HUDEP-2 (cell line): ENCODE results near the gene RIPOR2.
A peak's percentile ranks its signal among the peaks of the same experiment; 100 is the strongest.

ENCODE experiments used
- DNase-seq, 76 experiments: peaks; one replicate each; lab custom pipeline; 2025; ENCODE audit not compliant: unreplicated experiment in 76 of 76; lab: John Stamatoyannopoulos, UW

RIPOR2 gene

DNA sequence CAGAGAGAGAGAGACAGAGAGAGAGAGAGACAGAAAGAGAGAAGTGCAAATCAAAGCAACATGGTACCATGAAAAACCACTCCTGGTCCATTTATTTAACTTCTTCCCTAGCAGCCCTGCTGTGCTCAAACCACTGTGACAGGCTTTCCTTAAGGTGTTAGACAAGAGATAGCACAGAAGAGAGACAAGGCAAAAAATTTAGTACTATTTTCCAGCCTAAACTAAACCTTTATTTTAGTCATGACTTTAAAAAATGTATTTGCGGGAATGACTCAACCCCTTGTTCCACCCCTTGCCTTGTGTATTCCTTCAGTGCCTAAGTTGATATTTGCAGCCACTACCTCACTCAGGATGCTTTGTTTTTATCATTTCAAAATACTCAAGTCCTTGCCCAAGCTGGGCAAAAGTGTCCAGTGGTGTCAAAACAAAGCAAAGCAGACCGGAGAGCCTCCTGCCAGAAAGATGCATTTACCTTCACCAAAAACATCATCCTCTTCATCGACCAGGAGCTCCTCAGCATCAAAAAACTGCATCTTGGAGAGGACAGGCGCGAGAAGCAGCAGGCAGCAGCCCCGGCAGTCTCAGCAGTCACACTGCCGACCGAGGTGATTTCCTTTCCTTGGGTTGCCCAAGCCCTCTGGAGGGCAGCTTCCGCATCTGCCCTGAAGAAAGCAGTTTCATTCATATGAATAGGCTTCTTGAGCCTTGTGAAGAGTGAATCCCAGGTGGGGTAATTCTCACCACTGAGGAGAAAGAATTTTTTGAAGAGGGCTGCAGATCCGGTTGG is at the start of gene RIPOR2:
Gene RIPOR2 (minus strand): TSS at position 595 of the 787 bp plus-strand sequence. CDS start 62 bp downstream, at position 533.
- peak in 1 of 76 experiments; percentile 11 for DNase-seq

GRCh38 chr6:24985323-24985722 is 49.6 kb upstream of the RIPOR2 start:
- no peak for DNase-seq

- DNase-seq, result no peak
Observed at GRCh38 chr6:24982231-24982630, 46.5 kb upstream of the RIPOR2 start.

DNA sequence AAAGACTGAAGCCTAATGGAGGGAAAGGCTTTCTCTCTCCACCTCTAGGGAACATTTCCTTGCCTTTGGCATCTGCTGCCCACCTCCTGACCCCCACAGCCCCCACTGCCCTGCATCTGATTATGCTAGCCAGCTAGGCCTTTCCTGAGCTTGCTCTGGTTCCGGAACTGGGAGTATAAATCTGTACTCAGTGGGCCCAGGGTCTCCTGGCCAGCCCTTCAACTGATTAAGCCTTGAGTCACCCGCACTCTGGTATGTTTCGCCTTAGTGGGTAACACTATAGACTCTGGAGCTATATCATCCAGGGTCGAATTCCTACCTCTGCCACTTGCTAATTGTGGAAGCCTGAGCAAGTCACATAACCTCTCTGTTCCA is 45.6 kb upstream of the RIPOR2 start:
- DNase-seq, result no peak

DNA sequence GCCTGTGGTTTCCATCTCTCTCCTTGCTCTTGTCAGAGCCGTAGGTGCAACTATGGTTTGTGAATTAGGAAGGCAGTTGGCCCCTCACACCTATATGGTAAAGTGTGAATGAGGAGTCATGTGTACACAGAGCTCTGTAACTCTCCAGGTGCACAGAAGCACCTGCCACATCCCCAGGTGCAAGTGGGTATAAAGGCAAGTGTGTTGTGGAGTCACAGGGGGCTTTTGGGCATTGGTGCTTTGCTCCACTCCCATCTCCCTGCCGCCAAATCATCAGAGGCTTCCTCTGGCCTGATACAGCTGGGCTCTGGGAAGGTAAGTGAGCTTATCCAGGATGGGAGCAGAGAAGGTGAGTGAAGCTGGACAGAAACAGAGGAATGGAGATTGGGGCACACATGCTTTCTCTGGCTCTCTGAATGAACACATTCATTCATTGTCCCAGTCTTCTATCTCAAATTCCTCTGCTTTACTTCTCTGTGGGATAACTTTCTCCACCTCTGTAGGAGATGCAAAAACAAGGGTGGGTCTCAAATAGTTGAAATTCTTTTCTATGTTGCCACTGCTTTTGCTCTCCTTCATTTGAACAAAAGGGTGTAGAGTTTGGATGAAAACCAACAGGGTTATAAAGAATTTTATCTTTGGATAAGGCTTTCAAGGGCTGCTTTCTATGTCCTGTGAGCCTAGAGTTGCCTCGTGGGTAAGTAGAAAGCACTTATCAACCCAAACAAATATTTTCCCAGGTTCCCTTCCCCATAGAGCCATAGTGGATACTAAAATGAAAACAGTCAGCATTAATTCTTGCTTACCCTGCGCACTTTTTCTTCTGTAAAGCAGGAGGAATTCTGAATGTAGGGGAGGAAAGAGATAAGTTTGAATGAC is 45.0 kb upstream of the RIPOR2 start:
- DNase-seq, result no peak

GRCh38 chr6:24979176-24979575 is 43.4 kb upstream of the RIPOR2 start:
- no peak for DNase-seq

DNA sequence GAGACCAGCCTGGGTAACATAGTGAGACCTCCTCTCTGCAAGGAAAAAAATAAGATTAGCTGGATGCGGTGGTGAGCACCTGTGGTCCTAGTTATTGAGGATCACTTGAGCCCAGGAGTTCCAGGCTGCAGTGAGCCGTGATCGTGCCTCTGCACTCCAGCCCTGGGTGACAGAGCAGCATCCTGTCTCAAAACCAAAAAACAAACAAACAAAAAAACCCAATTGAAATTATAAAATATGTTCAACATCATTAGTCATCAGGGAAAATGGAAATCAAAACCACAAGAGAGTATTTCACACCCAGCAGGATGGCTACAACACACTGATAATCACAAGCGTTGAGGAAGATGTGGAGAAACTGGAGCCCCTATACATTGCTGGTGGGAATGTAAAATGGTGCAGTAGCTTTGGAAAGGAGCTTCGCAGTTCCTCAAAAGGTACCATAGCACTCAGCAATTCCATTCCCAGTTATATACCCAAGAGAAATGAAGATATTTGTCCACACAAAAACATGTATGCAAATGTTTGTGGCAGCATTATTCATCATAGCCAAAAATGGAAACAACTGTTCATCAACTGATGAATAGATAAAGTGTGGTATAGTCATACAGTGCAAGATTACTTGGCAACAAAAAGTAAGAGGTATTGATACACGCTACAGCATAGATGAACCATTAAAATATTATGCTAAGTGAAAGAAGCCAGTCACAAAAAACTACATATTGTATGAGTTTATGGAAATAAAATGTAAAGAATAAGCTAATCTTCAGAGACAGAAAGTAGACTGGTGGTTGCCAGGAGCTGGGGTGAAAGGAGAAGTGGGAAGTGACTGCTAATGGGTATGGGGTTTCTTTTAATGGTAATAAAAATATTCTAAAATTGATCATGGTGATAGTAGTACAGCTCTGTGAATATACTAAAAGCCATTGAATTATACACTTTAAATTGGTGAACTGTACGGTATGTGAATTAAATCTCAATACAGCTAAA is 38.7 kb upstream of the RIPOR2 start:
- DNase-seq, result peak in 2 of 76 experiments; percentile 11 to 27

DNA sequence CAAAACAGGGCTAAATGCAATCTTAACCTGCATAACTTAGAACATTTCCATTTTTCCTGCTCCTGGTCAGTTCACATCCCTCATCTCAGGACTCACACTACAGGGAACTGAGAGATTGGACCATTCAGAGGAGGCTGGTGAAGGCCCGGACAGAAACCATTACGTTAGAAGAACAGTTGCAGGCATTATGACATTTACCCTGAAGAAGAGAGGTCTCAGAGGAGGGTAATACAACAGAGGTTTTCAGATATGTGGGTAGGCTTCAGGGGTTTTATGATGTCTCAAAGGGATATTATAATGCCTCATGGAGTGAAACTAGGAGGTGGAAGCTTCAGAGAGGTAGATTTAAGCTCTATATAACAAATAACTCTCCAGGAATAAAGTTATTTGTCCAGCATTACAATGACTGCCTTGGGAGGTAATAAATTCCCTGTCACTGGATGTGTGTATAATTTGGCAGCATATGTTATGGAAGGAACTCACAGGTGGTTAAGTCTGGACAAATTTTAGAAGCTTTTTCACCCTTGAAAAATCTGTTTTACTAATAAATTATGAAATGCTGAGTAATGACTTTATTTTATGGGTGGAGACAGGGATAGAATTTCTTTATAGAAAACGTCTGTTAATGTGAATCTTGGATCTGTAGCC is 36.7 kb upstream of the RIPOR2 start:
- no peak for DNase-seq

DNA sequence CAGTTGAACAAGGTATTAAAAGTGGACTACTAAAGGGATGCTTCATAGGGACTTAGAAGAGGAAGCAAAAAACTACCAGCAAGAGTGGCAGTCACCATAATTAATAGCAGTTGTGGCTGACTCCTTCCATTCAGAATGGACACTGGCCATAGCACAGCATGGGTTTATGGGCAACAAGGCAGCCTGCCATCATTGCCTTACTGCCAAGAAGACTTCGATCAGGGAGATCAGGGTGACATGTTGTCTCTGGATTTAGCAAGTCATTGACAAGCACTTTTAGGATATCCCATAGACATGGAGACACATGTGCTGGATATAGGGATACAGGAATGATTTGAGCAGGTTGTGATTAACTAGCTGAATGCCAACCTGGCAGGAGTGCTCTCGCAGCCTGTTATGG is 35.3 kb upstream of the RIPOR2 start:
- DNase-seq, result no peak

DNA sequence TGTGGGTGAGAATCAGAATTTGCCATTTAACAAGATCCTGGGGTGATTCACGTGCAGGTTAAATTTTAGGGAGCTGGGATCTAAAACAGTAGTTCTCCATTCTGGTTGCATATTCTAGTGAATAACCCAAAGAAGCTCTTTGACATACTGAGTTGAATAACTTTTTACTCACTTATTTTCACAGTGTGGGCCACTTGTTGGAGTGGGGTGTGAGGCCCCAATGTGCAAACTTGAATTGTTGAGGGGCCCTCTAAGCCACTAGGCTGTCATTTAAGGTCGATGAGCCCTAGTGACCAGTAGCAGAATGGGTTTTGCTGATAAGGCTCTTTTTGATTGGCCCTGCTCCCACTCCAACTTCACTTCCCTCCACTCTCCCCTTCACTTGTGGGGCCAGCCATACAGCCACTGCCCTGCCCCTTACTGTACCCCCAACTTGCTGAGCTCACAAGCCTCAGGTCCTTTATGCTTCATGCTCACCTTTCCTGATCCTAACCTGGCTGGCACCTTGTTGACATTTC is 33.6 kb upstream of the RIPOR2 start:
- no peak for DNase-seq

DNA sequence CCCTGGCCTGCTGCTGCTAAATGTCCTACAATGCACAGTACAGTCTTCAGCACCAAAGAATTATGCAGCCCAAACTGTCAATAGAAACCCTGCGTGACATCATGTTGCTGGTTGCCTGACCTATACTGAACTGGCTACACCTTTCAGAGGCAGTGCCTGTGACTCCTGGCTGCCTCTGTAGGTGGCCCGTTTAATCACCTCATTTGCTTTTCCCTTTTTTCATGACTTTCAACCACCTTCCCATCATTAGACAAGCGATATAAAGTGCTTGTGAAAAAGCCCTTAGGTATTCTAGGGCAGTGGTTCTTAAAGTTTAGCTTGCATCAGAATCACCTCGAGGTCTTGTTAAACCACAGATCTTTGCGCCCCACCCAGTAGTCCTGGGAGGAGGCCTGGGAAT is 33.0 kb upstream of the RIPOR2 start:
- DNase-seq, result no peak

DNA sequence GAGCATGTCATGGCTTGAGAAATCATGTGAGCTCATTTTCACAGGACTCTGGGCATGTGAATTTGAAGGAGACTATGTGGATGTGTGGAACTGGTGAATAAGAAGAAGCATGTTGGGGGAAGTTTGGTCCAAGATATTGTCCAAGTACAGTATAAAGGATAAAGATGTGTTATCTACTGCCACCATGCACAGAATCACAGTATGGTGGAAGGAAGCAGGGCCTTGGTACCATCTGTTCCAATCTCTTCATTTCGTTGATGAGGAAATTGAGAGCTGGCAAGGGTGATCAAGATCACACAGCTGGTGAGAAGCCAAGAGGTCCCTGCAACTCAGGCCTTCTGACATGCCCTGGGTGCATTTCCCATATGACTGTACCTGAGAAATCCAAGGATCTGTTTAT is 31.5 kb upstream of the RIPOR2 start:
- DNase-seq, result peak in 1 of 76 experiments; percentile 5

- no peak for DNase-seq
Observed at GRCh38 chr6:24966381-24966780, 30.6 kb upstream of the RIPOR2 start.

- DNase-seq, result no peak
Observed at GRCh38 chr6:24963887-24964570, 28.3 kb upstream of the RIPOR2 start.

GRCh38 chr6:24963339-24963738 is 27.6 kb upstream of the RIPOR2 start:
- no peak for DNase-seq

DNA sequence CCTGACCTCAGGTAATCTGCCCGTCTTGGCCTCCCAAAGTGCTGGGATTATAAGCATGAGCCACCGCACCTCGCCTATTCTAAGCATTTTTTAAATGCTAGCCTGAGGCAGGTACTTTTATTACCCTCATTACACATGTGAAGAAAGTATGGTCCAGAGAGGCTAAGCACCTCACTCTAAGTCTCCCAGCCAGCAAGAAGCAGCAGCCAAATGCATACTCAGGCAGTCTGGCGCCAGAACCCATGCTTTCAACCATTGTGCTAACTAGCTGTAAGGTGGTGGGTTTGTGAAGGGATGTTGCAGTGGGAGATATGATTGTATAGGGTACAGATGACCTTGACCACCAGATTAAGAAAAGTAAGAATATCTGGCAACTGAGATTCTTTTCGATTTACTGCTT is 26.1 kb upstream of the RIPOR2 start:
- DNase-seq, result no peak

DNA sequence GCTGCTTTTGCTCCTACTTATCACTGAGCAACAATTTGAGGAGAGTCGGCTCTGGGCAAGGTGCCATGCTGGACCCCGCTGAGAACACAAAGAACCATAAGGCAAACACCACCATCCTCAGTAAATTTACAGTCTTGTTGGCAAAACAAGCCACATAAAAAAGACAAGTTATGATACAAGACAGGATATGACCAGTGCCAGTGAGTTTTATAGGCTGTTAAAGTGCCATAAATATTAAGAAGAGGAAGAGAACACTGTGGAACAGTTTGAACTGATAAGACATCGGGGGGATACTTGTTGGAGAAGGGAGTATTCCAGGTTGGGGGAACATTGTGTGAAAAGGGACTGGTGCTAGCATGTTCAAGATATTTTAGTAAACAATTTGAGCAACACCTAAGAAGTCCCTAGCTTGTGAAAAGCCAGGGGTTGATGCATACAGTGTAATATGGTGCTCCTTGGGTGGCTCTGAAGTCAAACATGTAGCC is 25.3 kb upstream of the RIPOR2 start:
- no peak for DNase-seq

DNA sequence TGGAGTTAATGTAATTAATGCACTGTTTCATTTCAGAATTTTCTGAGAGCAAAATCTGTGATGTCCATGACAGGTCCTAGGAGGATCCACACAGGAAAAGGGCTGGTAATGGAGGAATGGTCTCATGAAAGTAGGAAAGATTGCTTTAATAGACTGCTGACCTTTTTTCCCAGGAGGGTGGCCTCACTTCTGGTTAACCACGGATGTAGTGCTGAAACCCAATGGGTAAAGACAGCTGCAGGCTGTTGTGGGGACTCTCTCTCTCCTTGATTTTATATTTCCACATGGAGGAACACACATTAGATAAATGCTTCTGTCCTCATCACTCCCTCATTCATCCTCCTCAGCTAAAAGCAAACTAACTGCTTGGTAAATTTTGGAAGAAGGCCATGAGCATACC is 23.6 kb upstream of the RIPOR2 start:
- no peak for DNase-seq

DNA sequence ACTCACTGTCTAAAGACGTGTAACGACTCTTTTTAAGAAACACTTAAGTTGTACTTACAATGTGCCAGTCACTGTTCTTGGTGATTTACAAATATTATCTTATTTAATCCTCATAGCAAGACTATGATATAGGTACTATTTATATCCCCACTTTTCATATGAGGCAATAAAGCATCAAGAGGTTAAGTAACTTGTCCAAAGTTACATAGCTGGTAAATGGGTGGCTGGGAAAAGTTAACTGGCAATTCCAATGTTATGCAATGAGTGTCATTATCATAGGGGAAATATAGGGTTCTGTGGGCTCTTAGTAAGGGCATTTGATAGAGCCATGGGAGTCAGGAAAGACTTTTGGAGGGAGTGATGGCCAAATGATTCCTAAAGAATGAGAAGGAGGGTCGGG is 21.4 kb upstream of the RIPOR2 start:
- DNase-seq, result no peak
